Activated CD8-positive, alpha-beta memory T cell treated with anti-CD3 and anti-CD28 coated beads for 48 hours (primary cell): ENCODE results near the gene ACTN3.
A peak's percentile ranks its signal among the peaks of the same experiment; 100 is the strongest.
"Not testable (repeated sequence)": the region's sequence is repeated elsewhere in the genome, so short reads cannot be mapped to it uniquely, and the experiment has no call there.

Experiments
- DNase-seq, 3 experiments: peaks; one replicate each; pipeline ENCODE4 v3.0.0-alpha.2; 2020; ENCODE audit warnings: low read depth in 2 of 3, low spot score in 2 of 3

Gene ACTN3

GRCh38 chr11:66544952-66545351 is 1.8 kb upstream of the ACTN3 start:
- not testable (repeated sequence) for DNase-seq

- peak; percentile 74 to 89 (median 89) for DNase-seq
Measured at GRCh38 chr11:66545701-66546367, 869 bp upstream of the ACTN3 start, which contains the start of gene ZDHHC24. Gene ZDHHC24 (minus strand): TSS chr11:66546048. CDS start chr11:66546003, 45 bp downstream.

GRCh38 chr11:66546966-66547661 is 411 bp downstream of the ACTN3 start:
- no peak for DNase-seq

GRCh38 chr11:66547662-66548009 is 933 bp downstream of the ACTN3 start:
- DNase-seq: no peak

GRCh38 chr11:66548041-66548440 is 1.3 kb downstream of the ACTN3 start:
- no peak for DNase-seq

- DNase-seq: no peak
Measured at GRCh38 chr11:66548774-66549630, 2.3 kb downstream of the ACTN3 start.

- DNase-seq: no peak
Measured at GRCh38 chr11:66549696-66550095, 3.0 kb downstream of the ACTN3 start.

- no peak for DNase-seq
Measured at GRCh38 chr11:66550887-66551286, 4.2 kb downstream of the ACTN3 start.

GRCh38 chr11:66554602-66555001 is 7.9 kb downstream of the ACTN3 start:
- no peak for DNase-seq

GRCh38 chr11:66555416-66555815 is 8.7 kb downstream of the ACTN3 start:
- no peak for DNase-seq

GRCh38 chr11:66556086-66556485 is 9.4 kb downstream of the ACTN3 start:
- no peak for DNase-seq

GRCh38 chr11:66557733-66558326 is 11.1 kb downstream of the ACTN3 start:
- DNase-seq: no peak

- no peak for DNase-seq
Measured at GRCh38 chr11:66559142-66559865, 12.6 kb downstream of the ACTN3 start.

- DNase-seq: no peak
Measured at GRCh38 chr11:66559866-66560676, 13.4 kb downstream of the ACTN3 start.

- DNase-seq: no peak
Measured at GRCh38 chr11:66561178-66561974, 14.7 kb downstream of the ACTN3 start.

- no peak for DNase-seq
Measured at GRCh38 chr11:66561975-66562248, 15.2 kb downstream of the ACTN3 start.

- no peak for DNase-seq
Measured at GRCh38 chr11:66562275-66562674, 15.6 kb downstream of the ACTN3 start.

GRCh38 chr11:66562907-66563583 is 16.3 kb downstream of the ACTN3 start:
- DNase-seq: no peak

- DNase-seq: no peak
Measured at GRCh38 chr11:66563832-66564231, 17.1 kb downstream of the ACTN3 start.
